MCF 10A (cell line): ENCODE results near the gene SPDYE2. TPM values are rescaled to one million over a fixed set of nuclear protein-coding genes. Genes with fewer than 3 reads are reported as not detected.
"Not testable (repeated sequence)": the region's sequence is repeated elsewhere in the genome, so short reads cannot be mapped to it uniquely, and the experiment has no call there.

Source experiments
- BruUV-seq: library from RNA; stranded (reverse); fragments of 400-500 nt; replicated peaks from 2 replicates; lab custom pipeline; 2021; lab: Mats Ljungman, UMichigan
- CTCF ChIA-PET: fragments of 300-600 bp; sonication (Branson Sonifier 250); formaldehyde crosslinking; extraction: SDS; loops from one replicate; lab custom pipeline; 2021; ENCODE audit warnings: antibody characterized with exemption, inconsistent platforms; lab: Yijun Ruan, JAX
- POLR2A ChIA-PET: fragments of 300-600, 350-650 bp; sonication (Branson Sonifier 250); formaldehyde crosslinking; extraction: SDS; loops from one replicate; lab custom pipeline; 2020; ENCODE audit warnings: antibody characterized with exemption, inconsistent platforms; lab: Yijun Ruan, JAX
- DNase-seq: peaks from one replicate; pipeline ENCODE4 v3.0.0-alpha.2; 2018; ENCODE audit not compliant: unreplicated experiment
- H3K27ac Mint-ChIP-seq: one replicate; pipeline ENCODE4 v1.8.0; 2022; ENCODE audit warnings: mild to moderate bottlenecking, low read depth, mixed read lengths; ENCODE audit not compliant: unreplicated experiment
- H3K27me3 Mint-ChIP-seq: one replicate; pipeline ENCODE4 v1.8.0; 2022; ENCODE audit warnings: mixed read lengths; ENCODE audit not compliant: insufficient read depth, unreplicated experiment
- H3K36me3 Mint-ChIP-seq: one replicate; pipeline ENCODE4 v1.8.0; 2022; ENCODE audit warnings: mild to moderate bottlenecking, moderate library complexity, mixed read lengths; ENCODE audit not compliant: insufficient read depth, unreplicated experiment
- H3K4me1 Mint-ChIP-seq: one replicate; pipeline ENCODE4 v1.8.0; 2022; ENCODE audit warnings: mixed read lengths; ENCODE audit not compliant: insufficient read depth, unreplicated experiment
- H3K4me3 Mint-ChIP-seq: one replicate; pipeline ENCODE4 v1.8.0; 2022; ENCODE audit warnings: mild to moderate bottlenecking, moderate library complexity, mixed read lengths; ENCODE audit not compliant: unreplicated experiment
- H3K9me3 Mint-ChIP-seq: one replicate; pipeline ENCODE4 v1.8.0; 2022; ENCODE audit warnings: mixed read lengths; ENCODE audit not compliant: unreplicated experiment
- intact Hi-C: fragments of 100-400 bp; cut with micrococcal nuclease; formaldehyde crosslinking; loops from 2 replicates; pipeline ENCODE4 v1.14.1; 2022
- total RNA-seq: library from RNA; stranded (reverse); gene quantifications from 2 replicates; pipeline ENCODE4 v1.2.3, GENCODE V29; 2022

Gene SPDYE2
- total RNA-seq, 1 experiment from 2014 or later = not detected

- H3K36me3 Mint-ChIP-seq, DNase-seq, H3K27me3 Mint-ChIP-seq, CTCF ChIA-PET, intact Hi-C loops, H3K27ac Mint-ChIP-seq, POLR2A ChIA-PET, H3K4me1 Mint-ChIP-seq, H3K9me3 Mint-ChIP-seq, BruUV-seq, H3K4me3 Mint-ChIP-seq: not testable (repeated sequence)
These were observed 58.7 kb downstream of the SPDYE2 start for GRCh38 chr7:102609734-102610133.

- CTCF ChIA-PET, H3K4me1 Mint-ChIP-seq, BruUV-seq, H3K9me3 Mint-ChIP-seq, DNase-seq, H3K27ac Mint-ChIP-seq, intact Hi-C loops, POLR2A ChIA-PET, H3K36me3 Mint-ChIP-seq, H3K4me3 Mint-ChIP-seq, H3K27me3 Mint-ChIP-seq: not testable (repeated sequence)
These were observed 59.4 kb downstream of the SPDYE2 start for GRCh38 chr7:102610441-102610840.

- H3K4me3 Mint-ChIP-seq, intact Hi-C loops, DNase-seq, H3K4me1 Mint-ChIP-seq, H3K27me3 Mint-ChIP-seq, POLR2A ChIA-PET, H3K36me3 Mint-ChIP-seq, H3K9me3 Mint-ChIP-seq, CTCF ChIA-PET, H3K27ac Mint-ChIP-seq, BruUV-seq: not testable (repeated sequence)
These were observed 60.1 kb downstream of the SPDYE2 start for GRCh38 chr7:102611013-102611674.

- H3K27me3 Mint-ChIP-seq, POLR2A ChIA-PET, H3K36me3 Mint-ChIP-seq, H3K27ac Mint-ChIP-seq, H3K9me3 Mint-ChIP-seq, DNase-seq, H3K4me3 Mint-ChIP-seq, intact Hi-C loops, CTCF ChIA-PET, H3K4me1 Mint-ChIP-seq, BruUV-seq: not testable (repeated sequence)
These were observed 60.8 kb downstream of the SPDYE2 start for GRCh38 chr7:102611675-102612325.

Other genes with a start within 250 kb of the SPDYE2 start
- not detected in 2 replicates for gene SPDYE6, start 194.8 kb upstream of the SPDYE2 start, total RNA-seq
- 32.7 and 36.8 TPM in 2 replicates for gene PRKRIP1, start 154.9 kb upstream of the SPDYE2 start, total RNA-seq
- gene ORAI2, start 117.7 kb upstream of the SPDYE2 start, total RNA-seq = 9.1 and 15.4 TPM in 2 replicates
- gene ALKBH4, start 86.4 kb upstream of the SPDYE2 start, total RNA-seq = 5.9 and 10.3 TPM in 2 replicates
- gene LRWD1, start 86.2 kb upstream of the SPDYE2 start, total RNA-seq = 15.6 and 18.9 TPM in 2 replicates
- 50.0 and 51.4 TPM in 2 replicates for gene POLR2J, start 72.3 kb upstream of the SPDYE2 start, total RNA-seq
- gene RASA4B, start 33.4 kb upstream of the SPDYE2 start, total RNA-seq = 0.70 and 0.81 TPM in 2 replicates
- gene UPK3BL2, start 7.5 kb upstream of the SPDYE2 start, total RNA-seq = 17.4 and 20.0 TPM in 2 replicates
- 34.1 and 45.7 TPM in 2 replicates for gene POLR2J3, start 21.4 kb downstream of the SPDYE2 start, total RNA-seq
- gene RASA4, start 65.5 kb downstream of the SPDYE2 start, total RNA-seq = 2.1 and 4.0 TPM in 2 replicates
- 16.1 and 22.6 TPM in 2 replicates for gene UPK3BL1, start 91.6 kb downstream of the SPDYE2 start, total RNA-seq
- not detected in 2 replicates for gene SPDYE2B, start 99.1 kb downstream of the SPDYE2 start, total RNA-seq
- gene POLR2J2, start 120.4 kb downstream of the SPDYE2 start, total RNA-seq = 10.1 and 13.8 TPM in 2 replicates
- gene FAM185A, start 197.8 kb downstream of the SPDYE2 start, total RNA-seq = 8.9 and 12.0 TPM in 2 replicates